ENCODE measurements around the gene TMEM258.

TMEM258 gene

GRCh38 chr11:61768376-61769076 is 23.9 kb downstream of the TMEM258 start:
- Histone ChIP-seq H3K4me1 (ENCODE audit: control insufficient read depth, insufficient read depth, low read length) (no peaks in the 10 kb centered on the region), H3K27ac (ENCODE audit: extremely low read depth, low read depth, low read length) (no peak overlapping the region), H3K4me3 (ENCODE audit: low read depth, low read length) (no peak overlapping the region), H3K36me3 (ENCODE audit: control insufficient read depth in 2 of 2, insufficient read depth in 1 of 2, low read length in 2 of 2) (no peaks in the 10 kb centered on the region), H3K9me3 (ENCODE audit: control insufficient read depth, insufficient read depth, low read depth, low read length) (no peaks in the 10 kb centered on the region)
- TF ChIP-seq ZBTB21 (tag by site-specific recombination; IDR thresholded peaks at IDR 0.05) (no peak), YY2 (tag by site-specific recombination; IDR thresholded peaks at IDR 0.05) (no peak), ZNF202 (tag by site-specific recombination; IDR thresholded peaks at IDR 0.05; ENCODE audit: borderline replicate concordance) (no peak), MZF1 (tag by site-specific recombination; IDR thresholded peaks at IDR 0.05; ENCODE audit: borderline replicate concordance) (no peak), ZNF555 (tag by site-specific recombination; conservative IDR thresholded peaks at IDR 0.05) (no peak), ZNF747 (tag by site-specific recombination; IDR thresholded peaks at IDR 0.05) (no peak), ZNF112 (tag by site-specific recombination; IDR thresholded peaks at IDR 0.05) (no peak)
- POLR2A ChIA-PET, result no interaction called here
- CTCF ChIA-PET, result no interaction called here

- Histone ChIP-seq H3K27ac (ENCODE audit: extremely low read depth, low read depth, low read length) (no peak overlapping the region), H3K4me3 (ENCODE audit: low read depth, low read length) (no peak overlapping the region), H3K9me3 (ENCODE audit: control insufficient read depth, insufficient read depth, low read depth, low read length) (no peaks in the 10 kb centered on the region), H3K4me1 (ENCODE audit: control insufficient read depth, insufficient read depth, low read length) (no peaks in the 10 kb centered on the region), H3K36me3 (ENCODE audit: control insufficient read depth in 2 of 2, insufficient read depth in 1 of 2, low read length in 2 of 2) (no peaks in the 10 kb centered on the region)
- POLR2A ChIA-PET, result no interaction called here
- 0 out of 2 replicates have a peak, but pooled peaks have one; percentile 1 for TF ChIP-seq ZFHX2 (tag by site-specific recombination; conservative IDR thresholded peaks at IDR 0.05)
- TF ChIP-seq EGR2 (tag by site-specific recombination; IDR thresholded peaks at IDR 0.05; ENCODE audit: low read depth), result peak; percentile 57
- no peak for TF ChIP-seq ZNF658 (tag by site-specific recombination; IDR thresholded peaks at IDR 0.05)
- CTCF ChIA-PET, result interaction anchor here (0.6 to 1.5 kb wide), 7 partner anchors 12 to 342 kb away, joined by 3 to 6 read pairs (median 4); no protein-coding TSS in a partner anchor
These were observed 26.0 kb downstream of the TMEM258 start for GRCh38 chr11:61766353-61766841.

DNA sequence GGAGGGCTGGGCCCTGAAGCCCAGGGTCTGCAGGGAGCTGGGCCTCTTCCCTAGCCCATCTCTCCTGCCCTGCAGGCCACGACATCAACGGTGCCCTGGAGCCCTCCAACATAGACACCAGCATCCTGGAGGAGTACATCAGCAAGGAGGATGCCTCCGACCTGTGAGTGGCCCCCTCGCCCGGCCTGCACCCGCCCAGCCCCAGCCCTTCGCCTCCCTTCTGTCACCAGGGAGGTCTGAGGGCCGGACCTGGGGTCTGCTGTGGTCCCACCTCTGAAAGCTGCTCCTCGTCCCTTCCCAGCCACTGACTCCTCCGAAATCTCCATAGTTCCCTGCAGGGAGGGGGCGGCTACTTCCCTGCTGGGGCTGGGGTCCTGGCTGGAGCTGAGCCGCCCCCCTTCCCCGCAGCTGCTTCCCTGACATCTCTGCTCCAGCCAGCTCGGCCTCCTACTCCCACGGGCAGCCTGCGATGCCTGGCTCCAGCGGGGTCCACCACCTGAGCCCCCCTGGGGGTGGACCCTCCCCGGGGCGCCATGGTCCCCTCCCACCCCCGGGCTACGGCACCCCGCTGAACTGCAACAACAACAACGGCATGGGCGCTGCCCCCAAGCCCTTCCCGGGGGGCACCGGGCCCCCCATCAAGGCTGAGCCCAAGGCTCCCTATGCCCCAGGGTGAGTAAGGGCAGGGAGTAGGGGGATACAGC is 26.7 kb downstream of the TMEM258 start:
- TF ChIP-seq EGR2 (tag by site-specific recombination; IDR thresholded peaks at IDR 0.05; ENCODE audit: low read depth) (no peak), ZNF529 (tag by site-specific recombination; IDR thresholded peaks at IDR 0.05; ENCODE audit: insufficient replicate concordance) (no peak), ZIC2 (tag by site-specific recombination; IDR thresholded peaks at IDR 0.05) (peak; percentile 61), GLIS2 (tag by site-specific recombination; IDR thresholded peaks at IDR 0.05) (peak; percentile 55)
- CTCF ChIA-PET, result interaction anchor here (1.2 to 1.5 kb wide), 2 partner anchors 11 to 14 kb away, joined by 3 to 6 read pairs; no protein-coding TSS in a partner anchor
- Histone ChIP-seq H3K9me3 (ENCODE audit: control insufficient read depth, insufficient read depth, low read depth, low read length) (no peaks in the 10 kb centered on the region), H3K4me1 (ENCODE audit: control insufficient read depth, insufficient read depth, low read length) (no peaks in the 10 kb centered on the region), H3K36me3 (ENCODE audit: control insufficient read depth in 2 of 2, insufficient read depth in 1 of 2, low read length in 2 of 2) (no peaks in the 10 kb centered on the region), H3K27ac (ENCODE audit: extremely low read depth, low read depth, low read length) (no peak overlapping the region), H3K4me3 (ENCODE audit: low read depth, low read length) (no peak overlapping the region)
- POLR2A ChIA-PET, result interaction anchor here (1.1 kb wide), 1 partner anchor 25 kb away, joined by 5 read pairs; no protein-coding TSS in a partner anchor

DNA sequence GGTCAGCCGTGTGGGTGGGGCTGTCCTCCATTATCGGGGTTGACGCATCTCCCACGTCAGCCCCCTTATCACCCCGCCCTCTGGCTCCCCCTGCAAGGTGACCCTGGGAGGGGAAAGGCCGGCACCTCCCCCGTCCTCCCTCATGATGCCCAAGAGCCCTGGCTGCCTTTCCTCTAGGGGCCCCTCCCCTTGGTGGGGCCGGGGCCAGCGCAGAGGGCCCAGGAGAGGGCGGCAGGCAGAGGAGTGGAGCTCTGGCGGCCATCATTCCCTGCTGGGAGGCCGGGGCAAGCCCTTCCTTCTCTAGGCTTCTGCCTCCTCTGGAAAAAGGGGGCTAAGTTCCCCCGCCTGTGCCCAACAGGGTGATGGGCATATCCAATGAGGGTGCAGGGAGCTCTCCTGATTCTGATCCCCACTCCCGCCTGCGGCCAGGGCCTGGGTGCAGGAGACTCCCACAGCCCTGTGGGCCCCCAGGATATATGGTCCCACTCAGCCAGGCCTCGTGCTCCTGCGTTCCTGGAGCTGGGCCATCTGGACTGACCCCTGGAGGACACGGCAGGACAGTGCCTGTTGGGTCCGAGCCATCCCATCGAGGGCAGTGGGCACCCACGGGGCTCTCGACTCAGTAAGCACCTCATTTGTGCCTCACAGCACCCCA is 27.7 kb downstream of the TMEM258 start:
- Histone ChIP-seq H3K36me3 (ENCODE audit: control insufficient read depth in 2 of 2, insufficient read depth in 1 of 2, low read length in 2 of 2) (no peaks in the 10 kb centered on the region), H3K27ac (ENCODE audit: extremely low read depth, low read depth, low read length) (no peak overlapping the region), H3K4me1 (ENCODE audit: control insufficient read depth, insufficient read depth, low read length) (no peaks in the 10 kb centered on the region), H3K4me3 (ENCODE audit: low read depth, low read length) (no peak overlapping the region), H3K9me3 (ENCODE audit: control insufficient read depth, insufficient read depth, low read depth, low read length) (no peaks in the 10 kb centered on the region)
- POLR2A ChIA-PET, result interaction anchor here (1.1 kb wide), 1 partner anchor 26 kb away, joined by 5 read pairs; no protein-coding TSS in a partner anchor
- TF ChIP-seq SP3 (tag by site-specific recombination; IDR thresholded peaks at IDR 0.05), result no peak
- peak; percentile 17; the same call in 1 of the 2 replicates for TF ChIP-seq SP2 (tag by site-specific recombination; IDR thresholded peaks at IDR 0.05)
- CTCF ChIA-PET, result interaction anchor here (1.1 to 1.3 kb wide), 2 partner anchors 17 to 81 kb away, joined by 3 to 4 read pairs; no protein-coding TSS in a partner anchor

Data from HEK293 (cell line).